Skeletal muscle cell (primary cell): ENCODE results near the gene KCNK13.
"Not testable (repeated sequence)": the region's sequence is repeated elsewhere in the genome, so short reads cannot be mapped to it uniquely, and the experiment has no call there.

Experiments
- DNase-seq: peaks from one replicate; pipeline ENCODE4 v3.0.0-alpha.2; 2010; ENCODE audit warnings: low read depth
- H3K4me3 ChIP-seq: 2 replicates; pipeline ENCODE4 v1.5.1; 2011; ENCODE audit warnings: low read depth, mild to moderate bottlenecking, control low read depth, low read length, moderate library complexity

KCNK13 gene

DNA sequence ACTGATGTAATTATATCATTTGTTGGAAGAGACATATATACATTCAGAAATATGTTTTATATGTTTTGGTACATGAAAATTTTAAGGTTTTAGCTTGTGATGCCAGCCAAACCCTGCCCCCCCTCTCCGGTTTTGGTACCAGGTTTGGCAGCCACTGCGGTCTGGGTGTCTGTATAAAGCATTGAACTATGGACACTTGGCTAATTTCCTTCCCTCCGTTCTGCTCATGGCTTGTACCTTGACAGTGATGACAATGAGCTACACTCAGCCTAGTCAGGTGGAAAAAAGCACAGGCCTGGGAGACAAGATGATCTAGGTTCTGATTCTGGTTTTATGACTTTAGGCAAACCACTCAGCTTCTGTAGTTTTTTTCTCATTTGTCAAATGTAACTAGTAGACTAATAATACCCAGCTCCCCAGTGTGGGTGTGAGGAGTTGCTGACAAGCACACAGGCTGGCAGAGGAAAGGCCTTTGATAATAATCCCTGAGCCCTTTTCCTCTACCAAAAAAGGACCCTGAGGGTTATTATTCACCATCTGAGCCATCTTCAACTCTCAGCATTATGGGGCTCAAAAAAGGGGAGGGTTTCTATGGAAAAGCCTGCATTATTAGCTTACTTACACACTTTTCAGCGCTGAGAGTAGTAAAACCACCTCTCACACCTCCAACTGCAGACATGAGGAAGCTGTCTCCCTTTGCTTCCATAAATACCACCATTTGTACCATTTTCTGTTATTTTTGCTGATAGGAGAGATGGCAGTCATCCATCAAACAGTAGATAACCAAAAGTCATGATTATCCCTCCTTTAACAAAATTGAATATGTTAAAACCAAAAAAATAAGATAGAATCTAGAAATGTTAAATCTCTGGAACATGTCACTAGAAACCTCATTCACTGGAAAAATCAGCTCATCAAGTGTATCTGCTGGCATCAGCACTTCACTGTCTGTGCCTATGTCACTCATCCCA, 118.3 kb downstream of the KCNK13 start:
- DNase-seq = no peak

DNA sequence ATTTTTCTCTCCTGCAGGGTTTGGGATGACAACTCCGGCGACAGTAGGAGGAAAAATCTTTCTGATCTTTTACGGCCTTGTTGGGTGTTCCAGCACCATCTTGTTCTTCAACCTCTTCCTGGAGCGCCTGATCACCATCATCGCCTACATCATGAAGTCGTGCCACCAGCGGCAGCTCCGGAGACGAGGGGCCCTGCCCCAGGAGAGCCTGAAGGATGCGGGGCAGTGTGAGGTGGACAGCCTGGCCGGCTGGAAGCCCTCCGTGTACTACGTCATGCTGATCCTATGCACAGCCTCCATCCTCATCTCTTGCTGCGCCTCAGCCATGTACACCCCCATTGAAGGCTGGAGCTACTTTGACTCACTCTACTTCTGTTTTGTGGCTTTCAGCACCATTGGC, 122.3 kb downstream of the KCNK13 start:
- no peak for DNase-seq
- H3K4me3 ChIP-seq = no peak overlapping the region

More for the DNA sequence above, 118.3 kb downstream of the KCNK13 start:
- H3K4me3 ChIP-seq = no peak overlapping the region

DNA sequence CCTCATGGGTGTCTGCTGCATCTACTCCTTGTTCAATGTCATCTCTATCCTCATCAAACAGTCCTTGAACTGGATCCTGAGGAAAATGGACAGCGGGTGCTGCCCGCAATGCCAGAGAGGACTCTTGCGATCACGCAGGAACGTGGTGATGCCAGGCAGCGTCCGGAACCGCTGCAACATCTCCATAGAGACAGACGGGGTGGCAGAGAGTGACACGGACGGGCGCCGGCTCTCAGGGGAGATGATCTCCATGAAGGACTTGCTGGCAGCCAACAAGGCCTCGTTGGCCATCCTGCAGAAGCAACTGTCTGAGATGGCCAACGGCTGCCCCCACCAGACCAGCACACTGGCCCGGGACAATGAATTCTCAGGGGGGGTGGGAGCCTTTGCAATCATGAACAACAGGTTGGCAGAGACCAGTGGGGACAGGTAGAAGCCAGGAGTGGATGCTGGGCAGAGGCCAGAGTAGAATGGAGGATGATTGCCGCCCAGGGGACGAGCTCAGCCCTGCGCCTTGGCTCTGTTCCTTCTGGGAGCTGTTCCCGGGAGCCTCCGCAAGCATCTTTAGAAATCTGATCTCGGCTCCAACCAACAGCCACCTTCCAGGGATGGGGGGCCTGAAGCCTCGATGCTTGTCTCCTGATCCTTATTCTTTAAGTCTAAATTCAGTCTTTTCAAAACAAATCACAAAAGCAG, 122.9 kb downstream of the KCNK13 start:
- H3K4me3 ChIP-seq = no peak overlapping the region
- DNase-seq = no peak

DNA sequence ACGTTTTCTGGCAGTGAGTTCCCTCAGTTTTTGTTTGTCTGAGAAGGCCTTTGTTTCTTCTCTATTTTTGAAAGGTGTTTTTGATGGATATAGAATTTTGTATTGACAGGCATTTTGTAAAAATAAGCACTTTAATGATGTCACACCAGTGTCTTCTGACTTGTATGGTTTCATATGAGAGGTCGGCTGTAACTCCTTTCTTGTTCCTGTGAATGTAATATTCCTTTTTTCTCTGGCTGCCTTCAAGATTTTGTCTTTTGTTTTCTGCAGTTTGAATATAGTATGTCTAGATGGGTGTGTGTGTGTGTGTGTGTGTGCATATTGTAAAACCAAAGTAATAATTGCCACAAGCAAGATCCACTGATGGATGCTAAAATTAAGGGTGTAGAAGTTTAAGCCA, 126.8 kb downstream of the KCNK13 start:
- no peak overlapping the region for H3K4me3 ChIP-seq
- no peak for DNase-seq

DNA sequence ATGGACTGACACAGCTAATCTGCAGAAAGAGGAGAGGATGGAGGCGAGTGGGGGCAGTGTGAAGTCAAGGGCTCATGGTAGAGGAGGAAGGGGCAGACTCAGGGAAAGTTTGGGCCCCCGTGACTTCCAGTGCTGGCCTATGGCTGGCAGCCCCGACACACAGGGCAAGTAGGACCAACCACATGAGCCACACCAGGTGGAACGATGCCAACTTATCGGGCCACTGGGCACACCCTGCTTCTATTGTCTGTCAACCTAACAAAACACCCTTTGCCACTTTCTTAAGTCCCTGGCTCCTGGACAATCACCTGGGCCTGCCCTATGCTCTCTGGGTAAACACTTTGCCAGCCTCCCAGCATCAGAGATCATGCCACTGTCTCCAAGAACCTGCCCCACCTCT, 129.4 kb downstream of the KCNK13 start:
- H3K4me3 ChIP-seq = no peak overlapping the region
- DNase-seq = no peak

DNA sequence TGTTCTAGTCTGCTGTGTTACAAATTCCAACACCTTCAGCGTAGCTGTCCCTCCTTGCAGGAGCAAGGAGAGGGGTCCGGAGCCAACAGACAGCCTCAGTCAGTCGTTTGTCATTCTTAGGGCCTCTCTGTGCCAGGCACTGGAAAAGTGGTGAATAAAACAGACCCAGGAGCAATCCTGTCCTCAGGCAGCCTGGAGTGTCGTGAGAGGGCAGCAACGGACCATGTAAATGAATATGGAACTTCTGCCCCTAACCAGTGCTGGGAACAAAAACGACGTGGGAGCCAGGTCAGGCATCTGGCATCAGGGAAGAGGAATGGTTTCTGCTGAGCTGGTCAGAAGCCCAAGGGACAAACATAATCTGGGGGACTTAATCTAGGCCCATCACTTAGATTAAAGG, 129.8 kb downstream of the KCNK13 start:
- DNase-seq = no peak
- no peak overlapping the region for H3K4me3 ChIP-seq

DNA sequence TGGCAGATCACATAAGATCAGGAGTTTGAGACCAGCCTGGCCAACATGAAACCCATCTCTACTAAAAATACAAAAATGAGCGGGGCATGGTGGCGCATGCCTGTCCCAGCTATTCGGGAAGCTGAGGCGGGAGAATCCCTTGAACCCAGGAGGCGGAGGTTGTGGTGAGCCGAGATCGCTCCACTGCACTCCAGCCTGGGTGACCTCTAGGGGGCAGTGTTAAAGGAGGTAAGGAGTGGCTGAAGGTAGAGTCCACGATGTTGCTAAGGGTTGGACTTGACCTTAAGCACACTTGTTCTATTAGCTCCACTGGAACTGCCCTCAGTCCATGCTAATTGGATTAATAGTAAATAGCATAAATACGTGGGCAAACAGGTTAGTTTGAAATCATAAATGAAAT, 132.1 kb downstream of the KCNK13 start:
- no peak for DNase-seq
- H3K4me3 ChIP-seq = no peak overlapping the region

DNA sequence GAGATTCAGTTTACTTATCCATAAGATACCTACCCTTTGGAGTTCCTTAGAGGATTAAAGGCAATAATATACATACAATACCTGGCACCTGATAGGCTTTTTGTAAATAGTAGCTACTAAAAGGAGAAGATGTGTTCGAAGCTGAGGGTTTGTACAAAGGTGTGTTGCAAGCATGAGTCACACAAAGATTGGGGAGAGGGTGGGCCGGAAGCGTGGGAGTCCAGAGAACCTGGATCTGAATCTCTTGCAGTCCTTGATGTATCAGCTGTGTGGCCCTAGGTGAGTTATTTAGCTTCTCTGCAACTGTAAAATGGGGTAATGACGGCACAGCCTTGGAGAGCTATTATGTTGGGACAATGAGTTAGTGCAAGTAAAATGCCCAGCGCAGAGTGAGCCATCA, 132.9 kb downstream of the KCNK13 start:
- H3K4me3 ChIP-seq = no peak overlapping the region
- DNase-seq = no peak

DNA sequence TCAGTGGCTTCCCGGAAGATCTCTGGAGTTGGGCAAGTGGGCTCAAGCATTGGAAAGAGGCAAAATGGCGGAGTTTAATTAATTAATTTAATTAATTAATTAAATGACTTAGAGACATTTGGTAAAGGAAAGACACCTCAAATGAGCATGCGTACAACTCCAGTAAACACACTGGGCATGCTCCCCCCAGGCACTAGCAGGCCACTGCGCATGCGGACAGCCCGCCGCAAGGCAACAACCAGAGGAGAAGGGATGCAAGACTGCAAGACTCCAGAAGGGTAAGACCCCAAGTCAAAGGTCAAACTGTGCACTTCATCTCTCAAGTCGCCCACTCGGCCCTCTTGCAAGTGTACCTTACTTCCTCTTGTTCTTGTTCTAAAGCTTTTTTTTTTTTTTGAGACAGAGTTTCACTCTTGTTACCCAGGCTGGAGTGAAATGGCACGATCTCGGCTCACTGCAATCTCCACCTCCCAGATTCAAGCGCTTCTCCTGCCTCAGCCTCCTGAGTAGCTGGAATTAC, 136.8 kb downstream of the KCNK13 start:
- no peak for DNase-seq
- no peak overlapping the region for H3K4me3 ChIP-seq

DNA sequence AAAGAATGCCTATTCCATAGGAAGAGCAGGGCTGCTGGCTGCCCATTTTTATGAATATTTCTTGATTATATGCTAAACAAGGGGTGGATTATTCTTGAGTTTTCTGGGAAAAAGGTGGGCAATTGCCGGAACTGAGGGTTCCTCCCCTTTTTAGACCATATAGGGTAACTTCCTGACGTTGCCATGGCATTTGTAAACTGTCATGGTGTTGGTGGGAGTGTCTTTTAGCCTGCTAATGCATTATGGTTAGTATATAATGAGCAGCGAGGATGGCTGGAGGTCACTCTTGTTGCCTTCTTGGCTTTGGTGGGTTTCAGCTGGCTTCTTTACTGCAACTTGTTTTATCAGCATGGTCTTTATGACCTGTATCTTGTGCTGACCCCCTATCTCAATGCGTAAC, 138.8 kb downstream of the KCNK13 start:
- DNase-seq, H3K4me3 ChIP-seq: not testable (repeated sequence)

DNA sequence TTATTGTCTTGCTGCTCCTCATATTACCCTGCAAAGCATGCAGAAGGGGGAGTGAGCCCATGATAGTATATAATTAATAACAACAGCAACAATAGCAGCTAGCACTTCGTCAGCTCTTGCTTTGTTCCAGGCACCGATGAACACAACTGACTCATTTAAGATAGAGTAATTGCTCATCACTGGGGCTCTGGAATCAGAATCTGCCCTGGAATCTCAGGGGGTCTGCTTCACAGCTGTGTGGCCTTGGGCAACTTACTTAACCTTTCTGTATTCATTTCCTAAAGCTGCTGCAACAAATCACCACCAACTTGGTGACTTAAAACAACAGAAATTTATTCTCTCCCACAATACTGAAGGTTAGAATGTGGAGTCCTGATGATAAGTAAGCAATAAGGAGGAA, 139.6 kb downstream of the KCNK13 start:
- H3K4me3 ChIP-seq = no peak overlapping the region
- no peak for DNase-seq

DNA sequence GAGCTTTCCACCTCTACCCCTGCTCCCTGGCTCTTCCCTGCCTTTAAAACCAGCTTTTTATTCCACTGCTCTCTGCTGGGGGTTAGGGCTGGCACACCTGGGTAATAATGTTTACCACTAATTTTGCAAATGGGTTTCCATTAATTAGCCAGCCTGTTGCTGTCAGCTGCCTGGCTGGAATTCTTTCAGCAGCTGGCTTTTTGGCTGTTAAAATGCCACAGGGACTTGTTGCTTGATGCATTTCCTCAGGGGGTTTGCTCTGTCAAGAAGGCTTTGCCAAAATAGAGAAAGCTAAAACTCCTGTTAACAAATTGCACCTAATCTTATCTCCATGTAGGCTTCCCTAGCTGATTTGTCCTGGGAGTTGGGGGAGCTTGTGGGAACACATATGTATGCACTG, 142.7 kb downstream of the KCNK13 start:
- no peak for DNase-seq
- H3K4me3 ChIP-seq = no peak overlapping the region

DNA sequence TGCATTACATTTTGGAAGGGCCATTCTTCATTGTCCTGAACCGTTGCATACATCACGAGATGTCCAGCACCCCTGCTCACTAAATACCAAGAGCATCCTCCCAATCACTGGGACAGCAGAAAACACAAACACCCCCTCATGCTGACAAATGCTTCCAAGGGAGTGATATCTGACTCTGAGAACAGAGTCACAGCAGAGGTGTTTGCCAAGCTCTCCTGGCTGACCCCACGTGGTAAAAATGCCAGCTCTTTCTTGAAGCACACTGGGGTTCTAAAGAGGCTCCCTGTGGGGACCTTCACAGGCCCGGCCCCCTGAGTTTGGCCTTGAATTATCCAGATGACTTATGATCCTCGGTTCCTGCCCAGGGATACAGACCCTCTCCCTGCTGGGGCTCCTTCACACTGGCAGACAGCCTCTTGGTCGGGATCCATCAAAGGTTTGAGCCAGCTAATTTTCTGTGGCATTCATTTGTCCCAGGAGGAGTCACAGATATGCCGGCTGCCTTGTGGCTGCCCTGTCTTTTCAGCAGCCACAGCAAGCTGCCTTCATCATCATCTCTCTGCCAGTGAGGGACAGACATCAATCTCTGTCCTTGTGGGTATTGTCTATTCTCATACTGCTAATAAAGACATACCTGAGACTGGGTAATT, 151.4 kb downstream of the KCNK13 start:
- DNase-seq = no peak

DNA sequence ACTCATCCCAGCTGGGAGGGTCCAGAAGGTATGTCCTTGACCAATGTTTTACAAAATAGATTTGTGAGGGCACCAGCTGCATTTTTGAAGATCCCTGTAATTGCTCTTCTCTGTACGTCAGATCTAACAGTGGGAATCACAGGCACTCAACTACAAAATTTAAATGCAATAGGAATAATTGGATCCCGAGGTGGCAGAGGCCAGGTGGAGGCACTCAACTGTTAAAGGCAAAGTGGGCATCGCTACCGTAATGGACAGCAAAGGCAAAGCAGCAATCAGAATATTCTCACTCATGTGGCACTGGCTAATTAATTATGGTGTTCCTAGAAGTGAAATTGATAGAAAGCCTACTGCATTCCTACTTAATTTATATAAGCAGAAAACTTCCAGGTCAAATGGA, 166.7 kb downstream of the KCNK13 start:
- DNase-seq = no peak
- H3K4me3 ChIP-seq = no peak overlapping the region

More for the DNA sequence above, 151.4 kb downstream of the KCNK13 start:
- no peak overlapping the region for H3K4me3 ChIP-seq

DNA sequence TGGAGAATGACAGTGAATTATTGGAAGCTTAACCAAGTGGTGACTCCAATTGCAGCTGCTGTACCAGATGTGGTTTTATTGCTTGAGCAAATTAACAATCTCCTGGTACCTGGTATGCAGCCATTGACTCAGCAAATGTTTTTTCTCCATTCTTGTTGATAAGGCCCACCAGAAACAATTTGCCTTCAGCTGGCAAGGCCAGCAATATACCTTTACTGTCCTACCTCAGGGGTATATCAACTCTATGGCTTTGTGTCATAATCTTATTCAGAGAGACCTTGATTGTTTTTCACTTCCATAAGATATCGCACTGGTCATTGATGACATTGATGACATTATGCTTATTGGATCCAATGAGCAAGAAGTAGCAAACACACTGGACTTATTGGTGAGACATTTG, 168.1 kb downstream of the KCNK13 start:
- not testable (repeated sequence) for DNase-seq, H3K4me3 ChIP-seq
